Stimulated activated memory B cell treated with anti-CD40 and anti-IgM and Interleukin-4, amounts not matched to agents 10 μg/mL and 1 μg/mL and 100 μg/mL, for 72 hours (primary cell): ENCODE results near the gene ANKRD34A.
"Not testable (repeated sequence)": the region's sequence is repeated elsewhere in the genome, so short reads cannot be mapped to it uniquely, and the experiment has no call there.

ENCODE experiments used
- ATAC-seq: fragments of 150-1000 bp; cut with Tn5 transposase; 2 replicates; pipeline ENCODE4 v1.10.0; 2021
- H3K27ac Mint-ChIP-seq: one replicate; pipeline ENCODE4 v1.8.0; 2022; ENCODE audit warnings: mild to moderate bottlenecking, mixed read lengths
- H3K27me3 Mint-ChIP-seq: one replicate; pipeline ENCODE4 v1.8.0; 2022; ENCODE audit warnings: mixed read lengths
- H3K36me3 Mint-ChIP-seq: one replicate; pipeline ENCODE4 v1.8.0; 2022; ENCODE audit warnings: mixed read lengths
- H3K4me1 Mint-ChIP-seq: one replicate; pipeline ENCODE4 v1.8.0; 2022; ENCODE audit warnings: mixed read lengths
- H3K4me3 Mint-ChIP-seq: one replicate; pipeline ENCODE4 v1.8.0; 2022; ENCODE audit warnings: mild to moderate bottlenecking, moderate library complexity, mixed read lengths
- H3K9me3 Mint-ChIP-seq: one replicate; pipeline ENCODE4 v1.8.0; 2022; ENCODE audit warnings: mixed read lengths

The ANKRD34A gene

GRCh38 chr1:145949219-145949618 lies 15.2 kb downstream of the ANKRD34A start:
- Mint-ChIP-seq H3K27ac (peak overlapping the region; percentile 2), H3K9me3 (no peaks in the 10 kb centered on the region), H3K36me3 (peaks cover 22% of the 10 kb centered on the region), H3K4me1 (peaks cover 17% of the 10 kb centered on the region), H3K4me3 (no peak overlapping the region), H3K27me3 (no peaks in the 10 kb centered on the region)
- ATAC-seq = no peak

GRCh38 chr1:145947551-145947950 lies 16.8 kb downstream of the ANKRD34A start:
- Mint-ChIP-seq H3K27me3 (no peaks in the 10 kb centered on the region), H3K9me3 (no peaks in the 10 kb centered on the region), H3K4me1 (peaks cover 7% of the 10 kb centered on the region), H3K4me3 (no peak overlapping the region), H3K36me3 (peaks cover 30% of the 10 kb centered on the region), H3K27ac (no peak overlapping the region)
- no peak for ATAC-seq

- Mint-ChIP-seq H3K27ac (no peak overlapping the region), H3K9me3 (no peaks in the 10 kb centered on the region), H3K4me3 (no peak overlapping the region), H3K27me3 (no peaks in the 10 kb centered on the region), H3K36me3 (peaks cover 37% of the 10 kb centered on the region), H3K4me1 (peaks cover 1% of the 10 kb centered on the region)
- no peak for ATAC-seq
These were observed 17.8 kb downstream of the ANKRD34A start for GRCh38 chr1:145946477-145946986.

GRCh38 chr1:145944532-145944931 lies 19.8 kb downstream of the ANKRD34A start:
- no peaks in the 10 kb centered on the region for H3K27me3 Mint-ChIP-seq
- no peaks in the 10 kb centered on the region for H3K9me3 Mint-ChIP-seq
- ATAC-seq = no peak
- no peaks in the 10 kb centered on the region for H3K4me1 Mint-ChIP-seq
- peaks cover 37% of the 10 kb centered on the region for H3K36me3 Mint-ChIP-seq
- H3K4me3 Mint-ChIP-seq = no peak overlapping the region
- no peak overlapping the region for H3K27ac Mint-ChIP-seq

- no peak for ATAC-seq
- Mint-ChIP-seq H3K4me3 (no peak overlapping the region), H3K36me3 (peaks cover 32% of the 10 kb centered on the region), H3K27ac (no peak overlapping the region), H3K4me1 (no peaks in the 10 kb centered on the region), H3K27me3 (no peaks in the 10 kb centered on the region), H3K9me3 (no peaks in the 10 kb centered on the region)
These were observed 21.5 kb downstream of the ANKRD34A start for GRCh38 chr1:145942871-145943270.

- Mint-ChIP-seq H3K36me3 (peaks cover 32% of the 10 kb centered on the region), H3K27me3 (no peaks in the 10 kb centered on the region)
- no peak for ATAC-seq
These were observed 22.0 kb downstream of the ANKRD34A start for GRCh38 chr1:145942405-145942804.

GRCh38 chr1:145937436-145937835 lies 26.9 kb downstream of the ANKRD34A start:
- H3K27me3 Mint-ChIP-seq = no peaks in the 10 kb centered on the region
- H3K36me3 Mint-ChIP-seq = peaks cover 37% of the 10 kb centered on the region
- no peaks in the 10 kb centered on the region for H3K9me3 Mint-ChIP-seq
- no peak overlapping the region for H3K4me3 Mint-ChIP-seq
- H3K4me1 Mint-ChIP-seq = peaks cover 20% of the 10 kb centered on the region
- no peak for ATAC-seq
- no peak overlapping the region for H3K27ac Mint-ChIP-seq

More at GRCh38 chr1:145942405-145942804, 22.0 kb downstream of the ANKRD34A start:
- no peak overlapping the region for H3K4me3 Mint-ChIP-seq
- H3K9me3 Mint-ChIP-seq = no peaks in the 10 kb centered on the region
- no peak overlapping the region for H3K27ac Mint-ChIP-seq
- no peaks in the 10 kb centered on the region for H3K4me1 Mint-ChIP-seq

- no peak overlapping the region for H3K27ac Mint-ChIP-seq
- H3K36me3 Mint-ChIP-seq = peaks cover 36% of the 10 kb centered on the region
- H3K4me1 Mint-ChIP-seq = peaks cover 30% of the 10 kb centered on the region
These were observed 28.1 kb downstream of the ANKRD34A start for GRCh38 chr1:145936247-145936646.

GRCh38 chr1:145935708-145936107 lies 28.7 kb downstream of the ANKRD34A start:
- H3K27me3 Mint-ChIP-seq = no peaks in the 10 kb centered on the region
- no peak overlapping the region for H3K27ac Mint-ChIP-seq
- H3K36me3 Mint-ChIP-seq = peaks cover 36% of the 10 kb centered on the region
- ATAC-seq = no peak
- peaks cover 34% of the 10 kb centered on the region for H3K4me1 Mint-ChIP-seq
- H3K4me3 Mint-ChIP-seq = no peak overlapping the region
- H3K9me3 Mint-ChIP-seq = no peaks in the 10 kb centered on the region

More at GRCh38 chr1:145936247-145936646, 28.1 kb downstream of the ANKRD34A start:
- Mint-ChIP-seq H3K9me3 (no peaks in the 10 kb centered on the region), H3K4me3 (no peak overlapping the region), H3K27me3 (no peaks in the 10 kb centered on the region)
- no peak for ATAC-seq

GRCh38 chr1:145932522-145933009 lies 31.8 kb downstream of the ANKRD34A start:
- Mint-ChIP-seq H3K27ac (peak overlapping the region; percentile 76), H3K36me3 (peaks cover 36% of the 10 kb centered on the region), H3K4me3 (peak overlapping the region; percentile 53), H3K4me1 (peaks cover 46% of the 10 kb centered on the region)
- not testable (repeated sequence) for H3K9me3 Mint-ChIP-seq, ATAC-seq, H3K27me3 Mint-ChIP-seq

GRCh38 chr1:145927916-145928643 lies 36.3 kb downstream of the ANKRD34A start:
- no peak overlapping the region for H3K27ac Mint-ChIP-seq
- ATAC-seq = no peak
- peaks cover 33% of the 10 kb centered on the region for H3K4me1 Mint-ChIP-seq
- no peak overlapping the region for H3K4me3 Mint-ChIP-seq
- no peaks in the 10 kb centered on the region for H3K27me3 Mint-ChIP-seq
- no peaks in the 10 kb centered on the region for H3K9me3 Mint-ChIP-seq
- peaks cover 5% of the 10 kb centered on the region for H3K36me3 Mint-ChIP-seq

GRCh38 chr1:145927063-145927886 lies 37.1 kb downstream of the ANKRD34A start, which contains the start of gene RBM8A:
Gene RBM8A, minus strand, starts transcription at chr1:145927484. Its CDS starts 58 bp downstream, at chr1:145927426.
- no peaks in the 10 kb centered on the region for H3K9me3 Mint-ChIP-seq
- peak; percentile 100 for ATAC-seq
- H3K27me3 Mint-ChIP-seq = no peaks in the 10 kb centered on the region
- H3K4me1 Mint-ChIP-seq = peaks cover 25% of the 10 kb centered on the region
- peaks cover 5% of the 10 kb centered on the region for H3K36me3 Mint-ChIP-seq
- H3K4me3 Mint-ChIP-seq = no peak within 1 kb of the TSS
- no peak within 1 kb of the TSS for H3K27ac Mint-ChIP-seq

GRCh38 chr1:145926686-145927062 lies 37.7 kb downstream of the ANKRD34A start:
- Mint-ChIP-seq H3K4me1 (peaks cover 20% of the 10 kb centered on the region), H3K36me3 (peaks cover 3% of the 10 kb centered on the region), H3K4me3 (no peak overlapping the region), H3K27ac (no peak overlapping the region), H3K9me3 (no peaks in the 10 kb centered on the region), H3K27me3 (no peaks in the 10 kb centered on the region)
- no peak for ATAC-seq

GRCh38 chr1:145922266-145922665 lies 42.1 kb downstream of the ANKRD34A start:
- no peak for ATAC-seq
- Mint-ChIP-seq H3K4me3 (no peak overlapping the region), H3K9me3 (no peaks in the 10 kb centered on the region), H3K27ac (no peak overlapping the region), H3K36me3 (peaks cover 7% of the 10 kb centered on the region), H3K27me3 (no peaks in the 10 kb centered on the region), H3K4me1 (peaks cover 31% of the 10 kb centered on the region)

GRCh38 chr1:145920297-145920696 lies 44.1 kb downstream of the ANKRD34A start:
- H3K27ac Mint-ChIP-seq = peak overlapping the region; percentile 80
- H3K36me3 Mint-ChIP-seq = peaks cover 24% of the 10 kb centered on the region
- H3K9me3 Mint-ChIP-seq, ATAC-seq, H3K27me3 Mint-ChIP-seq: not testable (repeated sequence)
- peak overlapping the region; percentile 89 for H3K4me3 Mint-ChIP-seq
- H3K4me1 Mint-ChIP-seq = peaks cover 45% of the 10 kb centered on the region
